Urinary bladder (tissue), 4 donors: Measurements from ENCODE around the gene FBXO24. TPM values are rescaled to one million over a fixed set of nuclear protein-coding genes. Genes with fewer than 3 reads are reported as not detected.
"Not testable (repeated sequence)": the region's sequence is repeated elsewhere in the genome, so short reads cannot be mapped to it uniquely, and the experiment has no call there.

Source experiments
- DNase-seq: peaks from one replicate; pipeline ENCODE4 v3.0.0-alpha.2; 2015; ENCODE audit errors: extremely low spot score
- H3K27ac ChIP-seq: one replicate; pipeline ENCODE4 v1.5.1; 2013; ENCODE audit warnings: low read depth, mild to moderate bottlenecking, moderate library complexity
- H3K36me3 ChIP-seq: one replicate; pipeline ENCODE4 v1.6.1; 2013; ENCODE audit warnings: mild to moderate bottlenecking, moderate library complexity; ENCODE audit not compliant: insufficient read depth
- H3K4me1 ChIP-seq: one replicate; pipeline ENCODE4 v1.6.1; 2013; ENCODE audit warnings: mild to moderate bottlenecking, moderate library complexity; ENCODE audit not compliant: insufficient read depth
- H3K4me3 ChIP-seq: one replicate; pipeline ENCODE4 v1.5.1; 2013; ENCODE audit warnings: low read depth, low read length
- WGBS: extraction: QIAGEN DNeasy Blood & Tissue Kit; methylation state at CpG from one replicate; pipeline ENCODE4 v1.1.7; 2013; 5-methylcytosine and 5-hydroxymethylcytosine counted together
- polyA plus RNA-seq: library from polyadenylated mRNA; stranded (reverse); fragments of 200-250 nt; gene quantifications from one replicate; pipeline ENCODE4 v1.2.3, GENCODE V29; 2013
- total RNA-seq: library from RNA; depleted of rRNA; stranded (reverse); fragments of >200 nt; gene quantifications from one replicate; pipeline ENCODE4 v1.2.3, GENCODE V29; 2014
- donor health status: healthy with polysubstance abuse.
- donor health status: healthy.

FBXO24 gene
- total and polyA plus RNA-seq, 2 donors = 0.57 to 1.6 TPM

DNA sequence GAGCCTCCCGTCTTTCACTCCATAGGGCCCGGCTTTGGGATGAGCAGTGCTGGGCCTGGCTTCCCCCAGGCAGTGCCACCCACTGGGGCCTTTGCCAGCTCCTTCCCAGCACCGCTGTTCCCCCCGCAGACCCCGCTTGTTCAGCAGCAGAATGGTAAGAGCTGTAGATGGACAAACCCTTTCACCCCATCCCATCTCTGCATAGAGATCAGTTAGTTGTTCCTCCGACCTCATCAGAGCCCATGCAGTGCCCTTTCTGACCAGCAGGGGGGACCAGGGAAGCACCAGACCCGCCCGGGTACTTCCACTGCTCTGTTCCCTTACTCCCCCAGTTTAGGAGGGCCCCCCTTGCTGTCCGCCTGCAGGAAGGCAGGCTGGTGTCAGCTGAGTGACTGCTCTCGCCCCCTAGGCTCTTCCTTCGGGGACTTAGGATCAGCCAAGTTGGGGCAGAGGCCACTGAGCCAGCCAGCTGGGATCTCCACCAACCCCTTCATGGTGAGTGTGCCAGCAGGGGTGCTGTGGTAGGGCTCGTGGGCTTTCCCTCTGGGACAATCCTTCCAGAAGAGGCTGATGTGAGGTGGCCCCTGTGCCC, 22.2 kb upstream of the FBXO24 start:
- no peak overlapping the region for H3K27ac ChIP-seq
- no peak for DNase-seq
- H3K4me1 ChIP-seq = no peaks in the 10 kb centered on the region
- H3K4me3 ChIP-seq = no peak overlapping the region
- no peaks in the 10 kb centered on the region for H3K36me3 ChIP-seq
- WGBS = 40% methylated on average over 12 of the region's 12 CpGs

- not testable (repeated sequence) for H3K27ac ChIP-seq, H3K4me3 ChIP-seq, H3K4me1 ChIP-seq, H3K36me3 ChIP-seq, DNase-seq
- 93% methylated on average over 6 of the region's 6 CpGs for WGBS
These were observed 21.7 kb upstream of the FBXO24 start for GRCh38 chr7:100564405-100564804.

DNA sequence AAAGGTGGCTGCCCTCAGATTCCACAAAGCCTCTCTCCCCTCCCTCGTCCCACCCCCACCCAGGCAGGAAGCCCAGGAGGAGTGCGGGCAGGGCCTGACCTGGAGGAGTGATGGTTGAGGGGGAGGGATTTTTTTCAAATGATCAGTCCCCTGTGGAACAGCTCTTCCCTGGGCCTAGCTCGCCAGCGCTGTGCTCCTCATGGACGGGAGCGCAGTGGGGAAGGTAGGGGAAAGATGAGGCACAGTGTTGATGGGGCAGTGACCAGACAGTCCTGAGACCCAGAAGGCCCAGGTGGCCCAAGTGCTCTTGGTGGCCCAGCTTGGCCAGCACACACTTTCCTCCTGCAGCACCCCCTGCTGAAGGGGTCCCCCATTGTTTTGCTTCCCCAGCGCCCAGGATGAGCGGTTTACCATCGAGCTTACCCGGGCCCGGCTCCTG, 21.0 kb upstream of the FBXO24 start:
- H3K4me3 ChIP-seq = no peak overlapping the region
- WGBS = 94% methylated on average over 11 of the region's 11 CpGs
- no peaks in the 10 kb centered on the region for H3K4me1 ChIP-seq
- no peak overlapping the region for H3K27ac ChIP-seq
- no peak for DNase-seq
- no peaks in the 10 kb centered on the region for H3K36me3 ChIP-seq

DNA sequence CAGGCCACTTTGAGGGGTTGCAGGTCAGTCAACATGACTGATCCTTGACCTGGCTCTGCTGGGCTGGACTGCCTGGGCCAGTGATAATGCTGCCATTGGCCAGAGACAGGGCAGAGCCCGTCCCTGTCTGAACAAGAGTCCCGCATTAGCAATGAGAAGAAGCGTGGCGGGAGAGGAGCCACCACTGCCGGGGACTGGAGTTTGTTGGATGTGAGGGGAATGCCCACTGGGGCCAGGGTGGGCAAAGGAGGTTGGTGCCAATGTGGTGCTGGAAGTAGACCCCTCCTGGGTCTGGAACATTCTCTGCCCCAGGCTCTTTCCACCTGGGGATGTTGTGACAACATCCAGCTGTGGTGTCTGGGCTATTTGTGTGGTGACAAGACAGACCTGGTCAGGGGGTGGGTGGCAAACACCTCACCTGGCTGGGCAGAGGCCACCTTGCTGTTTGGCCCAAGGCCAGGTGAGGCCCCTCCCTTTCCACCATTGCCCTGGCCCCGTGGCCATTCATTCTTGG, 20.1 kb upstream of the FBXO24 start:
- no peak overlapping the region for H3K27ac ChIP-seq
- 90% methylated on average over 6 of the region's 6 CpGs for WGBS
- no peak overlapping the region for H3K4me3 ChIP-seq
- no peaks in the 10 kb centered on the region for H3K36me3 ChIP-seq
- no peaks in the 10 kb centered on the region for H3K4me1 ChIP-seq
- DNase-seq = no peak

DNA sequence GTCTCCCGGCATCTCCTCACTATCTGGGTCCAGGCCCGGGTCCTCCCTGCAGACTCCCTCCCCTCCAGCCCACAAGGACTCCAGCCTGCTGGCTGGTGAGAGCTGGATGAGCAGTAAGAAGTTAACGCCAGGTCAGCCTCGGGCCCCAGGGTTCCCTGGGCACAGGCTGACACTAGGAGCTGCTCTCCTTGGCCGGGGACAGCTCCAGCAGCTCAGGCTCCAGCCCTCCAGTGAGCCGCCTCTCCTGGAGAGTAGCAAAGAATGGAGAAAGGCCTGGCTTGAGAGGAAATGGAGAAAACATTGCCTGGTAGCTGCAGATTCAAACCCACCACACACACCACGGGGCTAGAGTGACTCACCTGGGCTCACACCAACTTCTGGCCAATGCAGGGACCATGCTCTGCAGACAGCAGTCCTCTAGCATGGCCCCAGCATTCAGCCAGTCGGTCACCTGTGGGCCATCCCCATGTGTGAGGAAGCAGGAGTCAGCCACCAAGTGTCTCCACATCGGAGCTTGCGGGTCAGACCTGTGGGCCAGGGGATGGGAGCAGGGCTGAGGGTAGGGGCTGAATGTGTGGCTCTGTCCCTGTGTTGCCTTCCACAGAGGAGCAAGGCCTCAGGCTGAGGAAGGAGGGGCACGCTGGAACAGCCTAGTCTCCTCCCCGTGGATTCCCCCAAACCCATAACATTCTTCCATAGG, 18.9 kb upstream of the FBXO24 start:
- Histone ChIP-seq H3K4me3 (no peak overlapping the region), H3K27ac (no peak overlapping the region), H3K36me3 (no peaks in the 10 kb centered on the region), H3K4me1 (no peaks in the 10 kb centered on the region)
- 64% methylated on average over 12 of the region's 12 CpGs for whole genome bisulfite sequencing
- no peak for DNase-seq

DNA sequence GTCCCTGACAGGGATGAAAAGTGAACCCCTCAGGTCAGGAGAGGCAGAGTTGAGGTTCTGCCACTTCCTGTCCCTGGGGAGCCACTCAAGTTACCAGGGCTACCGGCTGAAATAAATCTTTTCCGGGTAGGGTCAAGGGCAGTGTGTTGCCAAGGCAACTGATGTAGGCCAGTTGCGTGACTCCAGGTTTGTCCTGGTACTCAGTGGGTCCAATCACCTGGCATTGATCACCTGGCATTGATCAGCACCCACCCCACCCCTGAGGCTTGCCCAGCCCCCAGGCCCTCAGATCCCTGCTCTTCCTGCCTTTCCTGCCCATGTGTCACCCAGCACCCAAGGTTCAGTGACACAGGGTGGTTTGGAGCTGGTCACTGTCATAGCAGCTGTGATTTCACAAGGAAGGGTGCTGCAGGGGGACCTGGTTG, 18.4 kb upstream of the FBXO24 start:
- no peaks in the 10 kb centered on the region for H3K36me3 ChIP-seq
- DNase-seq = no peak
- WGBS = 53% methylated on average over 3 of the region's 3 CpGs
- no peak overlapping the region for H3K4me3 ChIP-seq
- no peaks in the 10 kb centered on the region for H3K4me1 ChIP-seq
- no peak overlapping the region for H3K27ac ChIP-seq

GRCh38 chr7:100568176-100568895, 17.8 kb upstream of the FBXO24 start:
- H3K4me1 ChIP-seq = no peaks in the 10 kb centered on the region
- 75% methylated on average over 11 of the region's 11 CpGs for WGBS
- no peak overlapping the region for H3K4me3 ChIP-seq
- no peak overlapping the region for H3K27ac ChIP-seq
- no peak for DNase-seq
- no peaks in the 10 kb centered on the region for H3K36me3 ChIP-seq

GRCh38 chr7:100568896-100569844, 17.0 kb upstream of the FBXO24 start:
- peak overlapping the region; percentile 15 for H3K4me3 ChIP-seq
- no peak for DNase-seq
- no peaks in the 10 kb centered on the region for H3K4me1 ChIP-seq
- 22% methylated on average over 36 of the region's 36 CpGs for WGBS
- no peaks in the 10 kb centered on the region for H3K36me3 ChIP-seq
- no peak overlapping the region for H3K27ac ChIP-seq

GRCh38 chr7:100570954-100571828, 14.9 kb upstream of the FBXO24 start:
- DNase-seq = no peak
- 70% methylated on average over 26 of the region's 26 CpGs for WGBS
- H3K4me1 ChIP-seq = no peaks in the 10 kb centered on the region

GRCh38 chr7:100571829-100572116, 14.4 kb upstream of the FBXO24 start:
- WGBS = 98% methylated on average over 2 of the region's 2 CpGs
- H3K36me3 ChIP-seq = peaks cover 10% of the 10 kb centered on the region
- DNase-seq = no peak
- H3K4me1 ChIP-seq = no peaks in the 10 kb centered on the region
- H3K4me3 ChIP-seq = no peak overlapping the region
- no peak overlapping the region for H3K27ac ChIP-seq

More at GRCh38 chr7:100570954-100571828, 14.9 kb upstream of the FBXO24 start:
- Histone ChIP-seq H3K27ac (no peak overlapping the region), H3K36me3 (peaks cover 7% of the 10 kb centered on the region), H3K4me3 (no peak overlapping the region)

DNA sequence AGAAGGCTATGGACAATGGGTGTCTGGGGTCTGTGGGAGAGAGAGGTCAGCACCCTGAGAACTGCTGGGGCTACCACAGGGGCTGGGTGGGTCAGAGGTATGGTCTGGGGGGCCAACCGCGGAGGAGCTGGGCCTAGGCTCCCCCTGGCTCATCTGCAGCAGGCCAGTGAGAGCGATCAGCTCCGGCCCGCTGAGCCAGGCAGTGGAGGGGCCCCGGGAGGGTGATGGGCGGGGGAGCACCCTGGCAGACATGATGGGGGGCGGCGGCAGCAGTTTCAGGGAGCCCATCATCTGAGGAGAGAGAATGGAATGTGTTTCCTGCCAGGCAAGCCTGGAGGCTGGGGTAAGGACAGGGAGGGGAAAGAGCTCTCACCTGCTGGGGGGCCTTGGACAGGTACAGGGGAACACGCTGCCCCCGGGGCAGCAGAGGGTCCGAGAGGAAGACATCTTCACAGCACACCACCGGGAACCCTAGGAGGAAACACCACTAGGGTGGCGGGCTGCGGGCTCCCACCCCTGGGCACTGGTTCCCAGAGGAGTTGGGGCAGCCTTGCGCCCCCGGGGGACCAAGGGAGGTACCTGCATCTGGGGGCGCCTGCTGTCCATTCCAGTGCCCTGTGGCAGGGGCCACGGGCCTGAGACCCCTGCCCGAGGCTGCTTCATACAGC, 13.7 kb upstream of the FBXO24 start:
- Histone ChIP-seq H3K27ac (no peak overlapping the region), H3K36me3 (peaks cover 12% of the 10 kb centered on the region), H3K4me1 (no peaks in the 10 kb centered on the region), H3K4me3 (no peak overlapping the region)
- no peak for DNase-seq
- whole genome bisulfite sequencing = 77% methylated on average over 20 of the region's 20 CpGs
